ENCODE measurements around the gene SGSM1.

SGSM1 gene

DNA sequence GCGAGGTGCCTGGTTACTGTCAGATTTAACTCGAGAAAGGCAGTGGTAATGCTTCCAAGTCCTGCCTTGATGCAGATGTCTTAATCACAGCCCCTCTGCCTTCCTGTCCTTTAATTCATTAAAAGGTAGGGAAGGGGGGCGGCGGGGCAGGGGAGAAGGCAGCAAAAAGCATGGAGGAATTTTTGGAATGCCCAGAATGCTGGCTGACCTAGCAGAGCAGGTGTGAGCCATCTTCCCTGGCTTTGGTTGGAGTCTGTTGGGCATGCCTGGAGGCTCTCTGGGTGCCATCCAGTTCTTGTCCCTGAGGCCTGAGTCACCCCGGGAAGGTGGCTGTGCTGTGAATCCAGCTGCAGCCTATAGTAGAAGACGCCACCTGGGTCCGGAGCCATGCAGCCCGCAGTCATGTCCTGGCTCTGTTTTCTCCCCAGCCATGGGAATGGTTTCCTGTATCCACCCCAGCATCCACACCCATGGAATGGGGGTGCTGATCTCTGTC is 162.1 kb downstream of the SGSM1 start:
- no peak for DNase-seq (ENCODE audit: low spot score)
- Histone ChIP-seq H3K4me3 (no peak overlapping the region), H3K27ac (peak overlapping the region in 1 of 2 donors; percentile 46)
- TF ChIP-seq, protein P1, sequence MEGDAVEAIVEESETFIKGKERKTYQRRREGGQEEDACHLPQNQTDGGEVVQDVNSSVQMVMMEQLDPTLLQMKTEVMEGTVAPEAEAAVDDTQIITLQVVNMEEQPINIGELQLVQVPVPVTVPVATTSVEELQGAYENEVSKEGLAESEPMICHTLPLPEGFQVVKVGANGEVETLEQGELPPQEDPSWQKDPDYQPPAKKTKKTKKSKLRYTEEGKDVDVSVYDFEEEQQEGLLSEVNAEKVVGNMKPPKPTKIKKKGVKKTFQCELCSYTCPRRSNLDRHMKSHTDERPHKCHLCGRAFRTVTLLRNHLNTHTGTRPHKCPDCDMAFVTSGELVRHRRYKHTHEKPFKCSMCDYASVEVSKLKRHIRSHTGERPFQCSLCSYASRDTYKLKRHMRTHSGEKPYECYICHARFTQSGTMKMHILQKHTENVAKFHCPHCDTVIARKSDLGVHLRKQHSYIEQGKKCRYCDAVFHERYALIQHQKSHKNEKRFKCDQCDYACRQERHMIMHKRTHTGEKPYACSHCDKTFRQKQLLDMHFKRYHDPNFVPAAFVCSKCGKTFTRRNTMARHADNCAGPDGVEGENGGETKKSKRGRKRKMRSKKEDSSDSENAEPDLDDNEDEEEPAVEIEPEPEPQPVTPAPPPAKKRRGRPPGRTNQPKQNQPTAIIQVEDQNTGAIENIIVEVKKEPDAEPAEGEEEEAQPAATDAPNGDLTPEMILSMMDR (IDR thresholded peaks at IDR 0.05), result no peak

DNA sequence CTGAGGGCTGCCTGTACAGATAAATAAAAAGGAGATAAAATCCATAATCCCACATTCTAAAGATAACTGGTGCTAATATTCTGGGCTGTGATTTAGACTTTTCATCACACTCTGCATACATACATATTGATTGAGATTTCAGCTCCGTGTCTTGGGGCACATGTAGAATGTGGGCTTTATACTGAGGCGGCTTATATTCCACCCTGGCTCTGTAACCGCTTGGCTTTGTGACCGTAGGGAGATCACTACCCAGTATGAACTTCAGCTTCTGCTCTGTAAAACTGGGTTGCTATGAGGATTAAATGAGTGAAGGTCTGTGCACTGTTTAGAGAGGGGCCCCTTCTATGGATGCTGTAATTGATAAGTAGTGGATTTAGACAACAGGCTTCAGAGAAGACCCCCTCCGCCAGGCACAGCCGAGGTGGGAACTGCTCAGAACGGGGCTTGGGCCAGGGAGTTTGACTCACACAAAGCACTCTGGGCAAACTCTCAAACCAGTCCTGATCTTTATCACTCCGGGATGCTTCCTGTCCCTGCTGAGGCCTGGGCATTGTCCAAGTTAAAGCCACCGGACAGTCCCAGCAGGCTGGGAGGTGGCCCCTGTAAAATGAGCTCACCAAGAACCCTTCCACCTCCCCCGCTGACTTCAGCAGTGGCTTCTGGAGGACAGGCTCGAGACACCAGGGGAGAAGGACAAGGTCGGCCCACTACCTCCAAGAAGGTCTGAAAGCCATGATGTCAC is 163.7 kb downstream of the SGSM1 start:
- Histone ChIP-seq H3K4me3 (no peak overlapping the region), H3K27ac (peak overlapping the region; percentile 52 to 78)
- no peak for DNase-seq (ENCODE audit: low spot score)
- TF ChIP-seq, protein P1 (IDR thresholded peaks at IDR 0.05), result no peak

DNA sequence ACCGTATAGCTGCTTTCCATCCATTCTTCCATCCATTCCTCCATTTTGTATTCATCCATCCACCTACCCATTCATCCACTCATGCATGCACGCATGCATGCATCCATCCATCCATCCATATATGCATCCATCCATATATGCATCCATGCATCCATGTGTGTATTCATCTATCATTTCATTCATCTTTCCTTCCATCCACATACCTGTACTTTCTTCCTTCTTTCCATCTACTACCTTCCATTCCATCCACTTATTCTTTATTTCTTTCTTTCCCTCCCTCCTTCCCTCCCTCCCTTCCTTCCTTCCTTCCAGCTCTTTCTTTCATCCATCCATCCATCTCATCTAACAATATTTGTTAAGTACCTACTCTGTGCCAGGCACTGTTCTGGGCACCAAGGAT is 166.4 kb downstream of the SGSM1 start:
- Histone ChIP-seq H3K4me3 (no peak overlapping the region), H3K27ac (no peak overlapping the region)
- DNase-seq (ENCODE audit: low spot score), result no peak
- TF ChIP-seq, protein P1 (IDR thresholded peaks at IDR 0.05), result no peak

DNA sequence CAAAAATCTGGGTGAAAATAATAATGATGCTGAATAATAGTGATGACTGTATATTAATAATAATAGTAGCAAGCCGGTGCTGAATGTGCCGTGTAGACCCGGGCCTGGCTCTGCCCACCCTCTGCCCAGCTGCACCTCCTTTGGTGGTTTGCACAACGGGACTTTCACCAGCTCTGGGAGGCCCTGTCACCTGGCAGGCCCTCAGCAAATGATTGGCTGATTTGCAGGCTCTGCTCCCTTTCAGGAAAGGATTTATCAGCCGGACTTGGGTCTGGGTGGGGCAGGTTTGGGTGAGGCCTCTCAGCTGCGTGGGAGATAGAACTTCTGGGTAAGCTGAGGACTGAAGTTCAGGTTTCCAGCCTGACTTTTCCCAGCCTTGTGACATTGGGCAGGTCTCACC is 167.9 kb downstream of the SGSM1 start:
- no peak for DNase-seq (ENCODE audit: low spot score)

DNA sequence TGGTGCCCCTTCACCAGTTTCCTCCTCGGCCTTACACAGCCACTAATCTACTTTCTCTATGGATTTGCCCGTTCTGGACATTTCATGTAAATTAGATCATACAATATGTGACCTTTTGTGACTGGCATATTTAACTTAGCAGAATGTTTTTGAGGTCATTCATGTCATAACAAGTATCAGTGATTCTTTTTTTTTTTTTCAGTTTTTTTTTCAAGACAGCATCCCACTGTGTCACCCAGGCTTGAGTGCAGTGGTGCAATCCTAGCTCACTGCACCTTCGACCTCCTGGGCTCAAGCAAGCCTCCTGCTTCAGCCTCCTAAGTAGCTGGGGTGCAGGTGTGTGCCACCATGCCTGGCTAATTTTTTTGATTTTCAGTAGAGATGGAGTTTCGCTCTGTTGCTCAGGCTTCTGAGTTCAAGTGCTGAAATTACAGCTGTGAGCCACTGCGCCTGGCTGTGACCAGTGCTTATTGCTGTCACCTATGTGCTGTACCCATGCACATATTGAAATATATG is 169.2 kb downstream of the SGSM1 start:
- DNase-seq (ENCODE audit: low spot score), result no peak
- peak overlapping the region in 1 of 2 donors; percentile 90 for H3K27ac ChIP-seq

More for the DNA sequence above, 167.9 kb downstream of the SGSM1 start:
- Histone ChIP-seq H3K27ac (peak overlapping the region in 1 of 2 donors; percentile 23), H3K4me3 (no peak overlapping the region)
- TF ChIP-seq, protein P1 (IDR thresholded peaks at IDR 0.05), result no peak

DNA sequence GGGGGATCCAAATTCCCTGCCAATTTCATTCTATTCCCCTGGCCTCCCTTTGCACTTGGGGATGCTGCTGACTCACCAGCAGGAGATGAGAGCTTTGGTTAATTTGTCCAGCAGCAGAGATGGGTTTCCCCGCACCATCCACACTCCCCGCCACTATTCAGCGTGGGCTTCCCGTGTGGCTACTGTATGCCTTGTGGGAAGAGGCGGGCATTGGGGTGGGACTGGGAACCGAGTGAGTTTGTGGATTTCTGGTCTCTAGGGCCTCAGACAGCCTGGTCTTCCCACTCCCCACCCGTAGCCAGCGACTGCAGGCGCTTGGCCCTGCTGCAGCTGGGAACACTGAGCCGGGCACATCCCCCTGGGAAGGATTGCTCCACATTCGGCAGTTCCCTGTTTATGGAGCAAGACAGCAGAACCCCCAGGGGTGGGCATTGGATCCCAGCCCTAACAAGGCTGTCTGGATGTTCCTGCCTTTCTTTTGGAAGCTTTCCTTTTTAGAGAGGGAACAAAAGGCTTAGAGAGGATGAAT is 169.9 kb downstream of the SGSM1 start:
- DNase-seq (ENCODE audit: low spot score), result peak; percentile 86
- peak overlapping the region; percentile 48 for H3K4me3 ChIP-seq
- H3K27ac ChIP-seq, result peak overlapping the region; percentile 67 to 90
- TF ChIP-seq, protein P1 (IDR thresholded peaks at IDR 0.05), result no peak

More for the DNA sequence above, 169.2 kb downstream of the SGSM1 start:
- TF ChIP-seq, protein P1 (IDR thresholded peaks at IDR 0.05), result no peak
- H3K4me3 ChIP-seq, result no peak overlapping the region

Measured in coronary artery (tissue), 2 donors.